NCI-H446 (cell line): ENCODE results near the gene NLE1.

Experiments
- DNase-seq, 2 experiments: peaks; one replicate each; lab custom pipeline; 2025; lab: John Stamatoyannopoulos, UW

The NLE1 gene

DNA sequence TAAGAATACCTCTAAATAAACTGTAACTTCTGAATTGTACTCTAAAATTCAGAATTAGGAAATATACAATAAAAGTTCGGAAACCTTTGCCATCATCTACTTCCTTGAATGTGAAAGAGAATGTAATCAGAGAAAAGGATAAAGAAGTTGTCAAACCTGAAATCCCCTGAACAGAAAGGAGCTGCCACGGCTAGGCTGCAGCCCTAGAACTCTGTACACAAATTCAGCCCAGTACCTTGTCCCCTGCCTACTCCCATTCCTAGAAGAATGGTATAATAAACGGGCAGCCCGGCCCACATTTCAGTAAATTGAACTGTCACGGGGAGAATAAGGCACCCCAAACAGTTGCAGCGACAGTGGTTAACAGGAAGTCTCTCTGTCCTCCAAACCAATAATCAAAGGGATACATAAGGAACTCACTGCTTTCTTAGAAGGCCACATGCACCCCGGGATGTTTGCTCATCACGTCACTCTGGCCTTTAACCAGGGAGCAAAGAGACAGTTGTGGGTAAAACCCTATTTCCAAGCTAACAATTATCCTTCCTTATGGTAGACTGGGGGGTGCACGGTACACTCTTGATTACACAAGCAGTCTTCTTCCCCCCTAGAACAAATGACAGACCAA lies 54.3 kb downstream of the NLE1 start:
- DNase-seq: peak in 1 of 2 experiments; percentile 20

DNA sequence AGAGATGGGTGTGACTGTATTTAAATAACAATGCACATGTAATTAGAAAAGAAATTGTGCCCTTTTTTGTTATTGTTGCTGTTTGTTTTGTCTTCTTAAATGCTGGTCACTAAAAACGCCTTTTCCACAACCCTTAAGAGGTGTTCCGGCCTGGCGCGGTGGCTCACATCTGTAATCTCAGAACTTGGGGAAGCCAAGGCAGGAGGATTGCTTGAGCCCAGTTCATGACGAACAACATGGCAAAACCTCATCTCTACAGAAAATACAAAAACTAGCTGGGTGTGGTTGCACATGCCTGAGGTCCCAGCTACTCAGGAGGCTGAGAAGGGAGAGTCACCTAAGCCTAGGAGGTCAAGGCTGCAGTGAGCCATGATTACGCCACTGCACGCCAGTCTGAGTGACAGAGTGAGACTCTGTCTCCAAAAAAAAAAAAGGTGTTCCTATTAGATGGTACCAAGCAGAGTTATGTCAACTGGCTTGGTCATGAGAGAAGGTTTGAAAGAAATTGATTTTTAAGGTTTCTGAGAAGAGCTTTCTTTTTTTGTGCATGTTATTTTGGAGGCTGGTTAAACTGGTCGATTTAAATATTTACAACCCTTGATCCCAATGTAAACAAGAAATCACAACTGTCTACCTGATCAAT lies 55.1 kb downstream of the NLE1 start:
- DNase-seq: no peak

- no peak for DNase-seq
Observed at GRCh38 chr17:35086164-35086563, 55.9 kb downstream of the NLE1 start.

- no peak for DNase-seq
Observed at GRCh38 chr17:35084987-35085386, 57.1 kb downstream of the NLE1 start.

- no peak for DNase-seq
Observed at GRCh38 chr17:35083071-35083470, 59.0 kb downstream of the NLE1 start.

- DNase-seq: peak; percentile 69 to 78
Observed at GRCh38 chr17:35082073-35082657, 59.9 kb downstream of the NLE1 start.

DNA sequence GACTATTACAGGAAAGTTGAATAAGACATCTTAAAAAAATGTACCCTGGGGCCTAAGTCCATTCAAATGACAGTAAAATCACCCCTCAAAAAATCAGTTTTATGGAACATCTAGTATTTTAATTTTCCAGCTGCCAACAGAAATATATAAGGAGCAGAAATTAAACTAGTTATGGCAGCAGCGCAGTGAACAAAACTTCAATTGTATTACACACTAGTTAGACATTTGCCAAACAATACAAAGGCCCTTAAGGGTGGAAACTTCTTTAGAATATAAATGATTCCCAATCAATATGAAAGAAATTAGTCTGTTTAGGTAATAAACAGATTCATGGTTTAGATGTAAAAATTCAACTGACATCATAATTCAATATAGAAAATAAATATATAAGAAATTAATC lies 60.5 kb downstream of the NLE1 start:
- DNase-seq: no peak

GRCh38 chr17:35080536-35080935 lies 61.6 kb downstream of the NLE1 start:
- no peak for DNase-seq

GRCh38 chr17:35079547-35080423 lies 62.3 kb downstream of the NLE1 start:
- DNase-seq: no peak
